ENCODE data around the gene ETF1.
A peak's percentile ranks its signal among the peaks of the same experiment; 100 is the strongest.

Gene ETF1

DNA sequence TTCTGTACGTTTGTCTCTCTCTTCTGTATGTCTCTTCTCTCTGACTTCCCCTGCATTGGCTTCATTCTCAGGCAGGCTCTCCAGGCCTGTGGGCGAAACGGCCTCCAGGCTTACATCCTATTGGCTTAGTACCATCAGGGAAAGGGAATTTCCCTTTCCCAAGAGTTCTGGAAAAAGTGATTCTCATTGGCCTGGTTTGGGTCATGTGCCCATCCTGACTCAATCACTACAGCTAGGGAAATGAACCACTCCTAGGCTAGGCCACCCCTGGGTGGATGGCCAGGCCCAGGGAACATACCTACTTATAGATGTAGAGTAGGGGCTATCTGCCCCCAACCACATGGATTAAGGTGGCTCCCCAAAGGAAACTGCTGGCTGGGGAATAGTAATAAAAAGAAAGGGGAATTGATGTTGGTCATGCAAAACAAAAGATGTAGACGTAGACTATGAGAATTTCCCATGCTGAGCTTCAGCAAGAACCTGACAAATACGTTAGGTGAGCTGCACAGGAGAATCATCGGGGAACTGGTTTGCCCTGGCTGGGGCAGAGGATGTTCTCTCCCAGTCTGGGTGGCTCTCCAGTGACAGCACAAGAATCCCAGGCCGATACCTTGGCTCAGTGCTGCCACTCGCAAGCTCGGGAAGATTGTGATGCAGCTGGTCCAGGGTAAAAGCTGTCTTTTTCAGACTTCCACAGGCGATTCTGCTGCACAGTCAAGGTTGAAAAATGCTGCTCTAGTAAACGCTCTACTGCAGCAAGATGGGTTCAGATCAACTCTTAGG lies 81.5 kb downstream of the ETF1 start:
- Histone ChIP-seq H3K27ac (peak overlapping the region in 1 of 2 donors; percentile 46), H3K4me3 (no peak overlapping the region)
- no peak for DNase-seq (ENCODE audit: low spot score)
- TF ChIP-seq, protein P1, sequence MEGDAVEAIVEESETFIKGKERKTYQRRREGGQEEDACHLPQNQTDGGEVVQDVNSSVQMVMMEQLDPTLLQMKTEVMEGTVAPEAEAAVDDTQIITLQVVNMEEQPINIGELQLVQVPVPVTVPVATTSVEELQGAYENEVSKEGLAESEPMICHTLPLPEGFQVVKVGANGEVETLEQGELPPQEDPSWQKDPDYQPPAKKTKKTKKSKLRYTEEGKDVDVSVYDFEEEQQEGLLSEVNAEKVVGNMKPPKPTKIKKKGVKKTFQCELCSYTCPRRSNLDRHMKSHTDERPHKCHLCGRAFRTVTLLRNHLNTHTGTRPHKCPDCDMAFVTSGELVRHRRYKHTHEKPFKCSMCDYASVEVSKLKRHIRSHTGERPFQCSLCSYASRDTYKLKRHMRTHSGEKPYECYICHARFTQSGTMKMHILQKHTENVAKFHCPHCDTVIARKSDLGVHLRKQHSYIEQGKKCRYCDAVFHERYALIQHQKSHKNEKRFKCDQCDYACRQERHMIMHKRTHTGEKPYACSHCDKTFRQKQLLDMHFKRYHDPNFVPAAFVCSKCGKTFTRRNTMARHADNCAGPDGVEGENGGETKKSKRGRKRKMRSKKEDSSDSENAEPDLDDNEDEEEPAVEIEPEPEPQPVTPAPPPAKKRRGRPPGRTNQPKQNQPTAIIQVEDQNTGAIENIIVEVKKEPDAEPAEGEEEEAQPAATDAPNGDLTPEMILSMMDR (IDR thresholded peaks at IDR 0.05): no peak

DNA sequence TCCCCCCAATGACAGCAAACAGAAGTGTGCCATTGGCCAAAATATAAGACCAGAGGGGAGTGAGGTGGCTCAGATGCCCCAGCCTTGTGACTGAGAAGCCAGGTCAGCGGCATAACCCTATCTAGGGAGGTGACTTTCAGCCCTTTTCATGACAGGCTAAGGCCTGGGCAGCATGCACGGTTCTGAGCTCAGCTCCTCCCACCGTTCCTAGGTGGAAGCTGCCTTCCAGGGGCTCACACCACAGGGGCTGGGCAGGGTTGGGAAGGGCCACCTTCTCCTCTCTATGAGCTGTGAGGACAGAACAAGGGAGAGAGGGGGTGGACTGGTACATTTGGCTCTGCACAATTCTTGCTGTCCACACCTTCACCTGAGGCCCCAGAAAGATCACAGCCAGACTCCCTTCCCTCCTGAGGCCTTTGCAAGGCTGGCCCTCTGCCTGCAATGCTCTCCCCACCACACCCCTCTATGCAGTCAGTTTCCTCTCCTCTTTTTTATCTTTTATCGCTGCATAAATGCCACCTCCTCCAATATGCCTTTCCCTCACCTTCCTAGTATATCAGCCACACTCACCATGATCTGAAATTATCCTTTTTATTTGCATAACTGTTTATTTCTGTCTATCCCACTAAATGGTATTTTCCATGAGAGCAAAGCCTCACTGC lies 82.9 kb downstream of the ETF1 start:
- Histone ChIP-seq H3K27ac (no peak overlapping the region), H3K4me3 (no peak overlapping the region)
- no peak for DNase-seq (ENCODE audit: low spot score)
- TF ChIP-seq, protein P1 (IDR thresholded peaks at IDR 0.05): no peak

DNA sequence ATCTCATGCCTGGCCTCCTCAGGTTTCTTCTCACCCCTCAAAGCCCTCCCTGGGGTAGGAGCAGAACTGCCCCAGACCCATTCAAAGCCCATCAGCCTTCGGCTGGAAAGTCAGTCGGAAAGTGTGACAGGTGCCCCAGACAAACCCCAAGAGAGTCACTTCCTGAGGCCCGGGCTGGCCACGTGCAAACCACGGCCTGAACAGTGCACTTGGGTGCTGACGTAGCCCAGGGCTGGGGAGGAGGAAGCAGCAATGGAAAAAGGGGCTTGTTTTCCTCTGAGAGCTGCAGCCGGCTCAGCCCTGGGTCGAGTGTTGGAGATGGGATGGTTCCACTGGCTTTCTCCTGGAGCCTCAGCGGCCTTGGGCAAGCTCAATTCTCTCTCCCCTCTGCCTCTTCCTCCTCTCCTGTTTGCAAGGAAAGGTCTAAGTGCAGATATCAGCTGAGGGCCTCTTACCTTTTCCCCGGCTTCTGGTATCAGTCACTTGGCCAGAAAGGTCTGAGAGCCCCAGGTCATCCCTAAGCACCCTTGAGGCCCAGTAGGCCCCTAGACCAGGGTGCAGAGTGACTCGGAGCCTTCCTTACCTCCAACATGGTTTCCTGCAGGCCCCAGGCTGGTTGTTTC lies 83.6 kb downstream of the ETF1 start:
- Histone ChIP-seq H3K4me3 (no peak overlapping the region), H3K27ac (no peak overlapping the region)
- TF ChIP-seq, protein P1 (IDR thresholded peaks at IDR 0.05): no peak
- no peak for DNase-seq (ENCODE audit: low spot score)

DNA sequence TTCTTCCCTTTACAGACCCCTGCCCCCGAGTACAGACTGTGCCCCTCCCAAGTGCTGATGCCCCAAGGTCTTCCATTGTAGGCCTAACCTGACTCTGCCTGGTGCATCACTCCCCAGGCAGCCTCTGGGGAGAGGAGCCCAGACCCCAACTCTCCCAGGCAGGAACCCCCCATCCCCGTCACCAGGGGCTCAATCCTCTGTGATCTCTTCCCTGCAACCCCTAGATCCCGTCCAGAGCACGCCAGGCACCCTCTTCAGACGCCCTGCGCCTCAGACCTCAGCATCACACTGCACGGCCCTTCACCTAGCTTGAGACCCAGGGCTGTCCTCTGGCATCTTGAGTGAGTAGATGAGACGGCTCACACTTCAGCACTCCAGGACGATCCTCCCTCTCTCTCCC lies 84.2 kb downstream of the ETF1 start:
- no peak overlapping the region for H3K27ac ChIP-seq
- TF ChIP-seq, protein P1 (IDR thresholded peaks at IDR 0.05): no peak
- no peak for DNase-seq (ENCODE audit: low spot score)

DNA sequence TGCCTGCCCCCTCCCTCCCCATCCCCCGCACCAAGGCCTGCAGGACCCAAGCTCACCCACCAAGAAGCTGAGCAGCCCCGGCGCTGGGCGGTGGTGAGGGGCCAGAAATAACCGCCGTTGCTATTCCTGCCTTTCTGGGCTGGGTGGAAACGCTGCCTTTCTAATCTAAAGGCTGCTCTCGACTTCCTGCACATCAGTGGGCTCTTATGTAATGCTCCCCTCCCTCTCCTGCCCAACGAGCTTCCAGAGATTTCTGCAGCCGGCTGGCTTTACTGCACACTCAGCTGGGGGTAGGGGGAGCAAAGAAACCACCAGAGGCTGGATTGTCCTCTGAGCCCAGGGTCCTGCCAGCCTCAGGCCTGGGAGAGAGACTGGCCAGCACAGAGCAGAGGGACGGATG lies 84.7 kb downstream of the ETF1 start:
- TF ChIP-seq, protein P1 (IDR thresholded peaks at IDR 0.05): no peak
- no peak for DNase-seq (ENCODE audit: low spot score)
- Histone ChIP-seq H3K27ac (peak overlapping the region in 1 of 2 donors; percentile 38), H3K4me3 (peak overlapping the region; percentile 10)

More for the DNA sequence above, 84.2 kb downstream of the ETF1 start:
- H3K4me3 ChIP-seq: no peak overlapping the region

DNA sequence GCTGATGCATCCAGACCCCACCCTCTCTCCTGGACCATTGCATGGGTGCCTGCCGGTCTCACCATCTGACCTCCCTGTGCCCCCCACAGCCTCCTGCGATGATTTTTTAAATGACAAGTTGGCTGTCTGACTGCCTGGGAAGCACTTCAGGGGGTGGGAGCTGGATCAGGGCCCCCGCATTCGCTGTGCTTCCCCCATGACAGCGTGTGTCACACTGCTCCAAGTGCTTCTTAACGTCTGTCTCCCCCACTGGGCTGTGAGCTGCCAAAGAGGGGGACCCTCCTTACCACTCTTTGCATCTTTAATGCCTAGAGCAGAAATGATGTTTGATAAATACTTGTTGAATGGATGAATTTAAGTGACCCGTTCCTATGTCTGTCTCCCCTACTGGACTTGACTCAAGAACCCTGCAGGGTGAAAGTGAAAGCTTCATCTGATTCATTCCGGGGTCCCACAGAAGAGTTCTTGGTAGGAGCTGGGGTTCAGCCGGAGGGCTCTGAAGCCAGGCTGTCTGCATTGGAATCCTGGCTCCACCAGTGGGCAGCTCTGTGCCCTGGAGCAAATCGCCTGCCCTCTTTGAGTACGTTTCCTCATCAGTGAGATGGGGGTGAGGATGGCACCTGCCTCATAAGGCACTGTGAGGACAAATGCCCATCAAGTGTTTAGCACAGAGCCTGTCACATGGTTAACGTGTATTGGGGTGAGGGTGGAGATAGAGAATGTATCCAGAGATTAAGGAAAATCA lies 85.3 kb downstream of the ETF1 start:
- H3K4me3 ChIP-seq: peak overlapping the region; percentile 10

More for the DNA sequence above, 85.3 kb downstream of the ETF1 start:
- TF ChIP-seq, protein P1 (IDR thresholded peaks at IDR 0.05): no peak
- H3K27ac ChIP-seq: peak overlapping the region in 1 of 2 donors; percentile 38
- no peak for DNase-seq (ENCODE audit: low spot score)
